ENCODE measurements around the gene KIR2DL1.
"Not testable (repeated sequence)": the region's sequence is repeated elsewhere in the genome, so short reads cannot be mapped to it uniquely, and the experiment has no call there.

Gene KIR2DL1

DNA sequence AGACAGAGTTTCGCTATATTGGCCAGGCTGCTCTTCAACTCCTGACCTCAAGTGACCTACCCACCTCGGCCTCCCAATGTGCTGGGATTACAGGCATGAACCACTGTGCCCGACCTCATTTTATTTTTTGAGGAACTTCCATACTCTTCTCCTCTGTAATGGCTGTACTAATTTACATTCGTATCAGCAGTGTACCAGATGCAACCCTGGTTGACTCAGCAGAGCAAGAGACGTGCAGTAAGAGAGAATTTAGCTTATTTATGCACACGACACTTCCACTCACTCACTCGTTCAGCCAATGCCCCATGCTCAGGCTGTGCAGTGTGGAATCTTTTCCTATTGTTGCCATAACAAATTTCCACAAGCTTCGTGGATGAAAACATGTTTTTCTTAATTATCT is 38.4 kb upstream of the KIR2DL1 start:
- DNase-seq (ENCODE audit: low read depth, low spot score) = no peak
- H3K4me1 ChIP-seq (ENCODE audit: insufficient read depth, insufficient read length) = no peaks in the 10 kb centered on the region
- TF ChIP-seq YY1 (IDR thresholded peaks at IDR 0.05; ENCODE audit: insufficient read depth, insufficient read length) (no peak), ZNF274 (IDR thresholded peaks at IDR 0.05; ENCODE audit: low read depth, low read length) (no peak), SUZ12 (IDR thresholded peaks at IDR 0.05; ENCODE audit: extremely low read depth, insufficient read depth, insufficient read length) (no peak)
- H3K36me3 ChIP-seq (ENCODE audit: insufficient read depth, insufficient read length, low read length) = no peaks in the 10 kb centered on the region
- no peak overlapping the region for H3K9ac ChIP-seq (ENCODE audit: insufficient read length, low read depth)
- H3K4me3 ChIP-seq (ENCODE audit: insufficient read length, low read depth) = no peak overlapping the region
- H3K9me3 ChIP-seq (ENCODE audit: insufficient read depth, low read length) = no peaks in the 10 kb centered on the region
- peaks cover 38% of the 10 kb centered on the region for H3K27me3 ChIP-seq (ENCODE audit: insufficient read depth, insufficient read length)

DNA sequence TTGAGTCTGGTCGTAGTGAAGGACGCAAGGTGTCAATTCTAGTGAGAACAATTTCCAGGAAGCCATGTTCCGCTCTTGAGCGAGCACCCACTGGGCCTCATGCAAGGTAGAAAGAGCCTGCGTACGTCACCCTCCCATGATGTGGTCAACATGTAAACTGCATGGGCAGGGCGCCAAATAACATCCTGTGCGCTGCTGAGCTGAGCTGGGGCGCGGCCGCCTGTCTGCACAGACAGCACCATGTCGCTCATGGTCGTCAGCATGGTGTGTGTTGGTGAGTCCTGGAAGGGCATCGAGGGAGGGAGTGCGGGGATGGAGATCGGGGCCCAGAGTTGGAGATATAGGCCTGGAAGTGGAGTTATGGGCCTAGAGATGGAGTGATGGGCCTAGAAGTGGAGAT is 31.3 kb upstream of the KIR2DL1 start, which contains the start of gene KIR2DL3:
Gene KIR2DL3, plus strand, starts transcription at position 208 of the 400 bp plus-strand sequence. Its CDS starts 33 bp downstream, at position 241.
- not testable (repeated sequence) for H3K36me3 ChIP-seq (ENCODE audit: insufficient read depth, insufficient read length, low read length); H3K9me3 ChIP-seq (ENCODE audit: insufficient read depth, low read length); H3K27me3 ChIP-seq (ENCODE audit: insufficient read depth, insufficient read length); H3K9ac ChIP-seq (ENCODE audit: insufficient read length, low read depth); H3K4me3 ChIP-seq (ENCODE audit: insufficient read length, low read depth); DNase-seq (ENCODE audit: low read depth, low spot score); H3K4me1 ChIP-seq (ENCODE audit: insufficient read depth, insufficient read length)

DNA sequence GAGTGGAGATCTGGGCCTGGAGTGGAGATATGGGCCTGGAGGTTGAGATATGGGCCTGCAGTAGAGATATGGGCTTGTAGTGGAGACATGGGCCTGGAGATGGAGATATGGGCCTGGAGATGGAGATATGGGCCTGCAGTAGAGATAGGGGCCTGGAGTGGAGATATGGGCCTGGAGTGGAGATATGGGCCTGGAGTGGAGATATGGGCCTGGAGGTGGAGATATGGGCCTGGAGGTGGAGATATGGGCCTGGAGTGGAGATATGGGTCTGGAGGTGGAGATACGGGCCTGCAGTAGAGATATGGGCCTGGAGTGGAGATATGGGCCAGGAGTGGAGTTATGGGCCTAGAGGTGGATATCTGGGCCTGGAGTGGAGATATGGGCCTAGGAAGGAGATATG is 30.9 kb upstream of the KIR2DL1 start:
- Histone ChIP-seq H3K4me1 (ENCODE audit: insufficient read depth, insufficient read length) (no peaks in the 10 kb centered on the region), H3K36me3 (ENCODE audit: insufficient read depth, insufficient read length, low read length) (no peaks in the 10 kb centered on the region), H3K4me3 (ENCODE audit: insufficient read length, low read depth) (no peak overlapping the region), H3K9ac (ENCODE audit: insufficient read length, low read depth) (no peak overlapping the region), H3K9me3 (ENCODE audit: insufficient read depth, low read length) (no peaks in the 10 kb centered on the region), H3K27me3 (ENCODE audit: insufficient read depth, insufficient read length) (no peaks in the 10 kb centered on the region)
- DNase-seq (ENCODE audit: low read depth, low spot score) = no peak
- no peak for TF ChIP-seq ZNF274 (IDR thresholded peaks at IDR 0.05; ENCODE audit: low read depth, low read length)

DNA sequence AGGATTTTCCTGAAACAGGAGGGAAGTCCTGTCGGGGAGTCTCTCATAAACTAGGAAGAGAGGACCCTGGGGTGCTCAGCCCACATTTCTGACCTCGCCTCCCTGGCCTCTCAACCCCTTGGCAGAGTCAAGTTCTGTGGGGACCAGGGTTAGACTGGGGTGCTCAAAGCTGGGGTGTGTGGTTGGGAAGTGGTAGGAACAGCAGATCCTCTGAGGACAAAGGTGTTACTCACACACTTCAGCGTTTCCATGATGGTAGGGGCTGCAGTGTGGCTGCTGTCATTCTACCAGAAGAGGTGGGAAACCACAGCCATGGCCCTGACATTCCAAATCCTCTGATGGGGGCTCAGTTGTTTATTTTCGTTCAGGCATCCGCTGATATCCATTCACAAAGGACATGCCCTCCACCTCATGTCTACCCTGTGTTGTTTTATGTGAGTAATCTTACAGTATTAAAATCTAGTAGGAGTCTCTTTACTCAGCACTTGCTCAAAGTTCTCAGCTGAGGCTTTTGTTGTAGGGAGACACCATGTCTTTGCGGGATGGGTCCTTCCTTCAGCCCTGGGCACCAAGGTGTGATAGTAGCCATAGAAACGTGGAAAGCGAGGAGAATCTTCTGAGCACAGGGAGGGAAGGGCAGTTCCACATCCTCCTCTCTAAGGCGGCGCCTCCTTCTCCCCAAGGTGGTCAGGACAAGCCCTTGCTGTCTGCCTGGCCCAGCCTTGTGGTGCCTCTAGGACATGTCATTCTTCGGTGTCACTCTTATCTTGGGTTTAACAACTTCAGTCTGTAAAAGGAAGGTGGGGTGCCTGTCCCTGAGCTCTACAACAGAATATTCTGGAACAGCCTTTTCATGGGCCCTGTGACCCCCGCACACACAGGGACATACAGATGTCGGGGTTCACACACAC is 29.8 kb upstream of the KIR2DL1 start:
- no peaks in the 10 kb centered on the region for H3K36me3 ChIP-seq (ENCODE audit: insufficient read depth, insufficient read length, low read length)
- no peak overlapping the region for H3K9ac ChIP-seq (ENCODE audit: insufficient read length, low read depth)
- H3K27me3 ChIP-seq (ENCODE audit: insufficient read depth, insufficient read length) = no peaks in the 10 kb centered on the region
- H3K4me1 ChIP-seq (ENCODE audit: insufficient read depth, insufficient read length) = no peaks in the 10 kb centered on the region
- H3K4me3 ChIP-seq (ENCODE audit: insufficient read length, low read depth) = no peak overlapping the region
- TF ChIP-seq SUZ12 (IDR thresholded peaks at IDR 0.05; ENCODE audit: extremely low read depth, insufficient read depth, insufficient read length) (no peak), YY1 (IDR thresholded peaks at IDR 0.05; ENCODE audit: insufficient read depth, insufficient read length) (no peak), ZNF274 (IDR thresholded peaks at IDR 0.05; ENCODE audit: low read depth, low read length) (no peak)
- DNase-seq (ENCODE audit: low read depth, low spot score) = no peak
- no peaks in the 10 kb centered on the region for H3K9me3 ChIP-seq (ENCODE audit: insufficient read depth, low read length)

DNA sequence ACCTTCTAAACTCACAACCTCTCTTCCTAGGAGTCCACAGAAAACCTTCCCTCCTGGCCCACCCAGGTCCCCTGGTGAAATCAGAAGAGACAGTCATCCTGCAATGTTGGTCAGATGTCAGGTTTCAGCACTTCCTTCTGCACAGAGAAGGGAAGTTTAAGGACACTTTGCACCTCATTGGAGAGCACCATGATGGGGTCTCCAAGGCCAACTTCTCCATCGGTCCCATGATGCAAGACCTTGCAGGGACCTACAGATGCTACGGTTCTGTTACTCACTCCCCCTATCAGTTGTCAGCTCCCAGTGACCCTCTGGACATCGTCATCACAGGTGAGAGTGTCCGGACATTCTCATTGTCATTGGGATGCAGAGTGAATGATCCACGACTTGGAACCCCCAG is 27.6 kb upstream of the KIR2DL1 start:
- not testable (repeated sequence) for H3K9ac ChIP-seq (ENCODE audit: insufficient read length, low read depth); DNase-seq (ENCODE audit: low read depth, low spot score)

DNA sequence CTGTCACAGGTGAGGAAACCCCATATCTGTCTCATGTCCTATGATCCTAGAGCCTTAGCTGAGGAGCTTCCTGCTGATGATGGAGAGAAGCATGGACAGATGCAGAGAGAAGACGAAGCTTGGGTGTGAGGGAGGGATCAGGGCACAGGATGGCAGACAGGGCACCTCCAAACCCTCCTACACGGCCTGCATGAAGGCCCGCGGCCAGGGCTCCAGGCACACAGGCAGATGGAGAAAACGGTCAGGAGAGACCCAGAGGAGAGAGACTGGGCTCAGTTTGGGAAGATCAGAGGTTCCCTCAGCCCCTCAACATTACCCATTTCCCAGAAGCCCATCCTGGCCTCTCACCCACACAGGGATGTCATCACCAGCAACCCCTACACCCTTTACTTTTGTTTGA is 25.5 kb upstream of the KIR2DL1 start:
- not testable (repeated sequence) for H3K27me3 ChIP-seq (ENCODE audit: insufficient read depth, insufficient read length); H3K4me3 ChIP-seq (ENCODE audit: insufficient read length, low read depth); H3K9ac ChIP-seq (ENCODE audit: insufficient read length, low read depth); H3K36me3 ChIP-seq (ENCODE audit: insufficient read depth, insufficient read length, low read length); H3K9me3 ChIP-seq (ENCODE audit: insufficient read depth, low read length); H3K4me1 ChIP-seq (ENCODE audit: insufficient read depth, insufficient read length); DNase-seq (ENCODE audit: low read depth, low spot score)

More for the DNA sequence above, 27.6 kb upstream of the KIR2DL1 start:
- H3K4me1 ChIP-seq (ENCODE audit: insufficient read depth, insufficient read length); H3K4me3 ChIP-seq (ENCODE audit: insufficient read length, low read depth); H3K36me3 ChIP-seq (ENCODE audit: insufficient read depth, insufficient read length, low read length); H3K27me3 ChIP-seq (ENCODE audit: insufficient read depth, insufficient read length); H3K9me3 ChIP-seq (ENCODE audit: insufficient read depth, low read length): not testable (repeated sequence)

DNA sequence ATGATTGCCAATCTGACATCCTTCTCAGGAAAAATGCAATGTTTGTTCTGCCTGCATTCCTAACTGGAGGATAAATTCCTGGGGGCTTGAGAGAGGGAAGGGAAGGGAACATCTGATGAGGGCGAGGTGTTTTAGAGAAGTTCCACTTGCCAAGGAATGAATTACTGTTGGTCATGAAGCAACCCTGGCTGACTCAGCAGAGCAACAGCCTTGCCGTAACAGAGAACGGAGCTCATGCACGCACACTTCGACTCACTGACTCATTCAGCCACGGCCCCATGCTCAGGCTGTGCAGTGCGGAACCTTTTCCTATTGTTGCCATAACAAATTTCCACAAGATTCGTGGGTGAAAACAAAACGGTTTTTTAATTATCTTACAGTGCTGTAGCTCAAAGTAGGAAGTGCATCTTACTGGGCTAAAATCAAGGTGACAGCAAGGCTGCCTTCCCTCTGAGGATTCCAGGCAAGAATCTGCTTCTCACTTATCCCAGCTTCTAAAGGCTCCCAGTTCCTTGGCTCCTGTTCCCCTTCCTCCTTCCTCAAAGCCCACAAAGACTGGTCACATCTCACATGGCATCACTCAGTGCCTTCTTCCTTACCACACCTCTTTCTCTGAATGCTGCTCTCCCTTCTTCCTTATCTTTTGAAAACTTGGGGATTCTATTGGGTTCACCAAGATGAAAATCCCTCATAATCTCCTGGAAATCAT is 21.8 kb upstream of the KIR2DL1 start:
- not testable (repeated sequence) for H3K4me3 ChIP-seq (ENCODE audit: insufficient read length, low read depth); DNase-seq (ENCODE audit: low read depth, low spot score); H3K27me3 ChIP-seq (ENCODE audit: insufficient read depth, insufficient read length); H3K9ac ChIP-seq (ENCODE audit: insufficient read length, low read depth); H3K9me3 ChIP-seq (ENCODE audit: insufficient read depth, low read length); H3K36me3 ChIP-seq (ENCODE audit: insufficient read depth, insufficient read length, low read length); H3K4me1 ChIP-seq (ENCODE audit: insufficient read depth, insufficient read length)

DNA sequence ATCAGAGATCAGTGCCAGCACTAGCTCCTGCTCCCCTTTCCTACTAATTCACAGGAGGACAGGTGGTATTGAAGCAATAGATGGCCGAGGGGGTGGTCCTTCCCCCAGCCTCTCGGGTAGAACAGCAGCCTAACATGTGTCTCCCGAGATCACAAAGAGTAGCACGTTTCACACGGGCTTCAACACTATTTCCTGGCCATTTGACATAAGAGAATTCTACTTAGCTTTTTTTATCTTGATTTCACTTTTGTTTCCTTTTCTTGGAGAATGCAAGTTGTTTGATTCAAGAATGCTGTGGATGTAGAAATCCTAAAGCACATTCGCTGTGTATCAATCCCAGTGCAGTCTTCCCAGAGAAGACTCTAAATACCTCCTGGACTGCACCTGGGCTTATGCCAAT is 19.3 kb upstream of the KIR2DL1 start:
- not testable (repeated sequence) for H3K36me3 ChIP-seq (ENCODE audit: insufficient read depth, insufficient read length, low read length); H3K4me3 ChIP-seq (ENCODE audit: insufficient read length, low read depth); H3K9me3 ChIP-seq (ENCODE audit: insufficient read depth, low read length)

DNA sequence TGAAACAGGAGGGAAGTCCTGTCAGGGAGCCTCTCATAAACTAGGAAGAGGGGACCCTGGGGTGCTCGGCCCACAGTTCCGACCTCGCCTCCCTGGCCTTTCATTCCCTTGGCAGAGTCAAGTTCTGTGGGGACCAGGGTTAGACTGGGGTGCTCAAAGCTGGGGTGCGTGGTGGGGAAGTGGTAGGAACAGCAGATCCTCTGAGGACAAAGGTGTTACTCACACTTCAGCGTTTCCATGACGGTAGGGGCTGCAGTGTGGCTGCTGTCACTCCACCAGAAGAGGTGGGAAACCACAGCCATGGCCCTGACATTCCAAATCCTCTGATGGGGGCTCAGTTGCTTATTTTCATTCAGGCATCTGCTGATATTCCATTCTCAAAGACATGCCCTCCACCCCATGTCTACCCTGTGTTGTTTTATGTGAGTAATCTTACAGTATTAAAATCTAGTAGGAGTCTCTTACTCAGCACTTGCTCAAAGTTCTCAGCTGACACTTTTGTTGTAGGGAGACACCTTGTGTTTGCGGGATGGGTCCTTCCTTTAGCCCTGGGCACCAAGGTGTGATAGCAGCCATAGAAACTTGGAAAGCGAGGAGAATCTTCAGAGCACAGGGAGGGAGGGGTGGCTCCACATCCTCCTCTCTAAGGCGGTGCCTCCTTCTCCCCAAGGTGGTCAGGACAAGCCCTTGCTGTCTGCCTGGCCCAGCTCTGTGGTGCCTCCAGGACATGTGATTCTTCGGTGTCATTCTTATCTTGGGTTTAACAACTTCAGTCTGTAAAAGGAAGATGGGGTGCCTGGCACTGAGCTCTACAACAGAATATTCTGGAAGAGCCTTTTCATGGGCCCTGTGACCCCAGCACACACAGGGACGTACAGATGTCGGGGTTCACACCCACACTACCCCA is 13.1 kb upstream of the KIR2DL1 start:
- not testable (repeated sequence) for H3K27me3 ChIP-seq (ENCODE audit: insufficient read depth, insufficient read length); H3K36me3 ChIP-seq (ENCODE audit: insufficient read depth, insufficient read length, low read length); DNase-seq (ENCODE audit: low read depth, low spot score); H3K9me3 ChIP-seq (ENCODE audit: insufficient read depth, low read length); H3K4me1 ChIP-seq (ENCODE audit: insufficient read depth, insufficient read length); H3K9ac ChIP-seq (ENCODE audit: insufficient read length, low read depth); H3K4me3 ChIP-seq (ENCODE audit: insufficient read length, low read depth)

More for the DNA sequence above, 19.3 kb upstream of the KIR2DL1 start:
- DNase-seq (ENCODE audit: low read depth, low spot score); H3K9ac ChIP-seq (ENCODE audit: insufficient read length, low read depth); H3K4me1 ChIP-seq (ENCODE audit: insufficient read depth, insufficient read length); H3K27me3 ChIP-seq (ENCODE audit: insufficient read depth, insufficient read length): not testable (repeated sequence)

DNA sequence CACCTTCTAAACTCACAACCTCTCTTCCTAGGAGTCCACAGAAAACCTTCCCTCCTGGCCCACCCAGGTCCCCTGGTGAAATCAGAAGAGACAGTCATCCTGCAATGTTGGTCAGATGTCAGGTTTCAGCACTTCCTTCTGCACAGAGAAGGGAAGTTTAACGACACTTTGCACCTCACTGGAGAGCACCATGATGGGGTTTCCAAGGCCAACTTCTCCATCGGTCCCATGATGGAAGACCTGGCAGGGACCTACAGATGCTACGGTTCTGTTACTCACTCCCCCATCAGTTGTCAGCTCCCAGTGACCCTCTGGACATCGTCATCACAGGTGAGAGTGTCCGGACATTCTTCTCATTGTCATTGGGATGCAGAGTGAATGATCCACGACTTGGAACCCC is 11.0 kb upstream of the KIR2DL1 start:
- H3K27me3 ChIP-seq (ENCODE audit: insufficient read depth, insufficient read length); H3K4me3 ChIP-seq (ENCODE audit: insufficient read length, low read depth); H3K4me1 ChIP-seq (ENCODE audit: insufficient read depth, insufficient read length); DNase-seq (ENCODE audit: low read depth, low spot score); H3K9me3 ChIP-seq (ENCODE audit: insufficient read depth, low read length); H3K9ac ChIP-seq (ENCODE audit: insufficient read length, low read depth); H3K36me3 ChIP-seq (ENCODE audit: insufficient read depth, insufficient read length, low read length): not testable (repeated sequence)

Measured in NT2/D1 (cell line).